Measurements from ENCODE around the gene EDA2R. TPM values are rescaled to one million over a fixed set of nuclear protein-coding genes. Genes with fewer than 3 reads are reported as not detected.

Gene EDA2R
- total and polyA plus RNA-seq, 2 of the 4 experiments (the other 2 are of a cell fraction), result 14.7 to 23.8 TPM

GRCh38 chrX:66676413-66676812 lies 37.5 kb upstream of the EDA2R start:
- Histone ChIP-seq H3K18ac (ENCODE audit: low read depth, low read length) (no peak overlapping the region; the same call in 1 of the 2 replicates), H3K56ac (ENCODE audit: extremely low read depth, insufficient read depth, low read length) (no peak overlapping the region), H3K27me3 (ENCODE audit: control insufficient read depth, insufficient read depth, low read length) (no peaks in the 10 kb centered on the region), H3K4me1 (ENCODE audit: control insufficient read depth, insufficient read depth, low read length) (no peaks in the 10 kb centered on the region), H2BK5ac (ENCODE audit: low read depth, low read length, poor library complexity, severe bottlenecking) (peak overlapping the region; percentile 29), H3K36me3 (ENCODE audit: control insufficient read depth, insufficient read depth, low read length) (no peaks in the 10 kb centered on the region), H3K14ac (replicated peaks; ENCODE audit: low read depth, low read length) (no peak overlapping the region), H3K4ac (ENCODE audit: low read depth, low read length) (no peak overlapping the region), H2BK120ac (ENCODE audit: low read depth, low read length) (peak overlapping the region; percentile 37; the same call in 1 of the 2 replicates), H4K5ac (ENCODE audit: low read depth, low read length) (no peak overlapping the region; the same call in 1 of the 2 replicates), H3K4me3 (ENCODE audit: insufficient read depth, low read depth, low read length) (no peak overlapping the region), H2BK20ac (ENCODE audit: low read depth, low read length) (no peak overlapping the region; the same call in 1 of the 2 replicates), H4K91ac (ENCODE audit: insufficient read depth, low read depth, low read length) (no peak overlapping the region), H2BK15ac (ENCODE audit: low read depth, low read length) (no peak overlapping the region), H2AFZ (replicated peaks; ENCODE audit: low read length, poor library complexity) (no peak overlapping the region), H4K8ac (ENCODE audit: low read depth in 2 of 2, low read length in 2 of 2) (no peak overlapping the region), H3K9ac (ENCODE audit: low read depth, low read length) (no peak overlapping the region), H4K20me1 (ENCODE audit: insufficient read depth, low read length) (no peaks in the 10 kb centered on the region), H2AK5ac (ENCODE audit: low read depth, low read length) (no peak overlapping the region), H2AK9ac (replicated peaks; ENCODE audit: low read depth, low read length, poor library complexity) (no peak overlapping the region), H3K9me1 (ENCODE audit: insufficient read depth, low read length) (no peaks in the 10 kb centered on the region; the same call in 1 of the 2 replicates), H3K27ac (ENCODE audit: insufficient read depth, low read length) (no peak overlapping the region), H3K23ac (ENCODE audit: low read depth, low read length) (no peak overlapping the region), H3K9me3 (ENCODE audit: control insufficient read depth, insufficient read depth, low read length) (no peaks in the 10 kb centered on the region), H3K79me1 (ENCODE audit: low read depth in 1 of 2, low read length in 2 of 2) (no peaks in the 10 kb centered on the region), H3K4me2 (ENCODE audit: low read depth, low read length) (peak overlapping the region; percentile 39; the same call in 1 of the 2 replicates)
- ATAC-seq (ENCODE audit: low read depth) (no peak), DNase-seq (peak; percentile 27)
- dilution Hi-C loops (cut with HindIII; ENCODE audit: low sequenced_read_pairs, unreplicated experiment) (no loop called here), in situ Hi-C loops (cut with MboI; ENCODE audit: low sequenced_read_pairs) (no loop called here), intact Hi-C loops (cut with micrococcal nuclease) (no loop called here)
- BruUV-seq (replicated peaks), result no TSS peak
- TF ChIP-seq NFE2L2 (IDR thresholded peaks at IDR 0.05; ENCODE audit: low read depth, low read length) (no peak), USF2 (IDR thresholded peaks at IDR 0.05; ENCODE audit: low read depth, low read length) (no peak), ELK1 (IDR thresholded peaks at IDR 0.05; ENCODE audit: borderline replicate concordance, low read depth, low read length) (no peak), RCOR1 (IDR thresholded peaks at IDR 0.05; ENCODE audit: insufficient replicate concordance, low read length) (no peak)
- WGBS, 2 experiments (ENCODE audit: extremely low coverage in 2 of 2, insufficient read length in 1 of 2), result no CpG with 5 or more reads among the region's 1 CpG
- POLR2A ChIA-PET (ENCODE audit: unreplicated experiment), result no interaction called here
- CTCF ChIA-PET, result no interaction called here
